ENCODE measurements around the gene PCSK1. TPM values are rescaled to one million over a fixed set of nuclear protein-coding genes. Genes with fewer than 3 reads are reported as not detected.
"Not testable (repeated sequence)": the region's sequence is repeated elsewhere in the genome, so short reads cannot be mapped to it uniquely, and the experiment has no call there.

Gene PCSK1
- polyA plus RNA-seq, 2 of the 4 experiments (the other 2 are of a cell fraction): 0.14 to 0.17 TPM

GRCh38 chr5:96402500-96402899 lies 30.5 kb downstream of the PCSK1 start:
- Histone ChIP-seq H3K27ac (0 out of 6 replicates have a peak overlapping the region, but pooled peaks of 1 of the 2 experiments have one; percentile 10), H3K9me3 (no peaks in the 10 kb centered on the region), H3K4me1 (peaks cover 4% of the 10 kb centered on the region), H3K4me3 (no peak overlapping the region), H3K4me2 (no peak overlapping the region)
- TF ChIP-seq PBX3 (IDR thresholded peaks at IDR 0.05): no peak
- DNase-seq (ENCODE audit: low read depth in 1 of 2, low spot score in 1 of 2): no peak
- no peak for ATAC-seq
- POLR2A ChIA-PET: no interaction called here
- CTCF ChIA-PET: no interaction called here
- no peak for FAIRE-seq
- WGBS (ENCODE audit: missing lambda C conversion rate): 79% methylated on average over 6 of the region's 6 CpGs

- Histone ChIP-seq H3K27ac (no peak overlapping the region), H3K4me1 (no peaks in the 10 kb centered on the region), H3K4me3 (no peak overlapping the region), H3K4me2 (no peak overlapping the region), H3K9me3 (no peaks in the 10 kb centered on the region)
- no peak for ATAC-seq
- no peak for TF ChIP-seq HEYL (CRISPR knock-in tag; IDR thresholded peaks at IDR 0.05)
- no peak for TF ChIP-seq USF2 (IDR thresholded peaks at IDR 0.05)
- no peak for TF ChIP-seq RFX5 (IDR thresholded peaks at IDR 0.05)
- TF ChIP-seq ZNF302 (CRISPR knock-in tag; IDR thresholded peaks at IDR 0.05): no peak
- TF ChIP-seq CHD4 (IDR thresholded peaks at IDR 0.05; ENCODE audit: borderline replicate concordance): no peak
- TF ChIP-seq FOXS1 (CRISPR knock-in tag; IDR thresholded peaks at IDR 0.05): no peak
- no peak for TF ChIP-seq JUN (IDR thresholded peaks at IDR 0.05)
- no peak for TF ChIP-seq HMGXB4 (CRISPR knock-in tag; IDR thresholded peaks at IDR 0.05; ENCODE audit: borderline replicate concordance)
- TF ChIP-seq POLR2A (IDR thresholded peaks at IDR 0.05; ENCODE audit: low read length): no peak
- peak; percentile 70 for FAIRE-seq
- POLR2A ChIA-PET: no interaction called here
- no peak for DNase-seq (ENCODE audit: low read depth in 1 of 2, low spot score in 1 of 2)
- 76% methylated on average over 1 of the region's 1 CpG for WGBS (ENCODE audit: missing lambda C conversion rate)
- CTCF ChIA-PET: interaction anchor here (1.0 kb wide), 1 partner anchor 30 kb away, joined by 3 read pairs; no protein-coding TSS in a partner anchor
These were observed 36.2 kb downstream of the PCSK1 start for GRCh38 chr5:96396878-96397277.

- POLR2A ChIA-PET; DNase-seq (ENCODE audit: low read depth in 1 of 2, low spot score in 1 of 2); FAIRE-seq; H3K4me2 ChIP-seq; ATAC-seq; H3K4me3 ChIP-seq; H3K4me1 ChIP-seq; H3K27ac ChIP-seq; H3K9me3 ChIP-seq: not testable (repeated sequence)
- CTCF ChIA-PET: interaction anchor here (1.1 kb wide), 1 partner anchor 59 kb away, joined by 3 read pairs; no protein-coding TSS in a partner anchor
These were observed 37.8 kb downstream of the PCSK1 start for GRCh38 chr5:96395295-96395694.

GRCh38 chr5:96391921-96392320 lies 41.1 kb downstream of the PCSK1 start:
- no peak overlapping the region for H3K27ac ChIP-seq
- FAIRE-seq (no peak), DNase-seq (ENCODE audit: low read depth in 1 of 2, low spot score in 1 of 2) (no peak), ATAC-seq (no peak)
- H3K4me3 ChIP-seq: no peak overlapping the region
- no peak overlapping the region for H3K4me2 ChIP-seq
- H3K9me3 ChIP-seq: no peaks in the 10 kb centered on the region
- ChIA-PET CTCF (interaction anchor here (1.2 to 1.8 kb wide), 2 partner anchors 10 to 210 kb away, joined by 6 to 7 read pairs; no protein-coding TSS in a partner anchor), POLR2A (no interaction called here)
- WGBS (ENCODE audit: missing lambda C conversion rate): 32% methylated on average over 2 of the region's 2 CpGs
- no peaks in the 10 kb centered on the region for H3K4me1 ChIP-seq
- TF ChIP-seq RAD21 (conservative IDR thresholded peaks at IDR 0.05 in 1 of 2, IDR thresholded peaks at IDR 0.05 in 1 of 2) (no peak), CBX8 (IDR thresholded peaks at IDR 0.05) (no peak), MAFK (IDR thresholded peaks at IDR 0.05; ENCODE audit: partially characterized antibody) (no peak), BHLHE40 (IDR thresholded peaks at IDR 0.05; ENCODE audit: low read depth, low read length) (no peak), HES2 (IDR thresholded peaks at IDR 0.05) (no peak), ZC3H11A (IDR thresholded peaks at IDR 0.05) (no peak), ZNF302 (CRISPR knock-in tag; IDR thresholded peaks at IDR 0.05) (no peak), EHMT2 (IDR thresholded peaks at IDR 0.05; ENCODE audit: low read depth) (no peak), RARB (CRISPR knock-in tag; IDR thresholded peaks at IDR 0.05) (no peak), MYC (IDR thresholded peaks at IDR 0.05; ENCODE audit: borderline replicate concordance, low read length) (no peak), GATA3 (IDR thresholded peaks at IDR 0.05; ENCODE audit: borderline replicate concordance) (no peak), RNF2 (IDR thresholded peaks at IDR 0.05; ENCODE audit: borderline replicate concordance, low read depth) (no peak), ZSCAN20 (CRISPR knock-in tag; IDR thresholded peaks at IDR 0.05) (no peak), ATOH8 (CRISPR knock-in tag; IDR thresholded peaks at IDR 0.05; ENCODE audit: low read depth) (no peak), CHD4 (IDR thresholded peaks at IDR 0.05; ENCODE audit: borderline replicate concordance) (no peak)
